HepG2 (cell line): ENCODE results near the gene FRMPD2. TPM values are rescaled to one million over a fixed set of nuclear protein-coding genes. Genes with fewer than 3 reads are reported as not detected.

Experiments used
- ATAC-seq: fragments of 200-7000 bp; cut with Tn5 transposase; 3 replicates; pipeline ENCODE4 v1.9.1; 2020; ENCODE audit warnings: mild to moderate bottlenecking, moderate library complexity
- BruUV-seq: library from RNA; stranded (reverse); fragments of 400-500 nt; replicated peaks from 2 replicates; lab custom pipeline; 2021; lab: Mats Ljungman, UMichigan
- CTCF ChIA-PET: fragments of 300-600 bp; formaldehyde crosslinking; extraction: SDS; loops from one replicate; lab custom pipeline; 2021; ENCODE audit warnings: low total read pairs, inconsistent platforms, low intra/inter-chr PET ratio; lab: Yijun Ruan, JAX
- POLR2A ChIA-PET: fragments of 350-600 bp; sonication (Branson Sonifier 250); formaldehyde crosslinking; loops from one replicate; lab custom pipeline; 2020; ENCODE audit warnings: antibody characterized with exemption, inconsistent platforms; lab: Yijun Ruan, JAX
- DNase-seq: peaks from one replicate; pipeline ENCODE4 v3.0.0-alpha.2; 2015; ENCODE audit warnings: low spot score
- FAIRE-seq: peaks from 3 replicates; lab custom pipeline; 2011; peaks lifted over from hg19 to GRCh38; lab: Jason Lieb, UNC
- H2AFZ ChIP-seq: one replicate; pipeline ENCODE4 v1.6.1; 2011; ENCODE audit warnings: low read length, inconsistent platforms
- H3K27ac ChIP-seq: fragments of 300-600 bp; 3 replicates; pipeline ENCODE4 v1.8.0; 2011; ENCODE audit warnings: mixed run types, mild to moderate bottlenecking, mixed read lengths, low read length, inconsistent platforms; ENCODE audit not compliant: insufficient read depth; ENCODE audit errors: extremely low read length
- H3K27me3 ChIP-seq, 2 experiments: fragments of 200-600 bp in 1 of 2; 2 replicates in 1 of 2; 3 replicates in 1 of 2; pipeline versions ENCODE4 v1.6.0 to v1.8.0; 2011; ENCODE audit warnings: low read length in 2 of 2, mild to moderate bottlenecking in 2 of 2, moderate library complexity in 2 of 2, inconsistent platforms in 1 of 2; ENCODE audit not compliant: insufficient read depth in 2 of 2, control insufficient read depth in 1 of 2
- H3K36me3 ChIP-seq, 2 experiments: fragments of 200-600 bp in 1 of 2; replicated peaks in 1 of 2; 2 replicates in 1 of 2; 3 replicates in 1 of 2; pipeline versions ENCODE4 v1.5.1 to v1.8.0; 2011; ENCODE audit warnings: low read length in 2 of 2, inconsistent platforms in 1 of 2; ENCODE audit not compliant: insufficient read depth in 2 of 2, control insufficient read depth in 1 of 2
- H3K4me1 ChIP-seq: 2 replicates; pipeline ENCODE4 v1.5.1; 2012; ENCODE audit warnings: low read length, inconsistent platforms; ENCODE audit not compliant: insufficient read depth
- H3K4me2 ChIP-seq: 2 replicates; pipeline ENCODE4 v1.6.0; 2011; ENCODE audit warnings: low read depth, low read length, inconsistent platforms
- H3K4me3 ChIP-seq, 3 experiments: fragments of 200-600 bp in 1 of 3; sonication (generic), shearing (Covaris generic) in 1 of 3; replicated peaks in 1 of 3; 2 replicates each; pipeline ENCODE4 v1.5.1; 2011 to 2016; ENCODE audit warnings: low read length in 3 of 3, inconsistent platforms in 2 of 3, low read depth in 2 of 3, mild to moderate bottlenecking in 2 of 3, control low read depth in 1 of 3, mixed read lengths in 1 of 3; ENCODE audit not compliant: insufficient read depth in 1 of 3
- H3K79me2 ChIP-seq: one replicate; pipeline ENCODE4 v1.6.1; 2011; ENCODE audit warnings: low read length, inconsistent platforms; ENCODE audit not compliant: insufficient read depth
- H3K9ac ChIP-seq: 2 replicates; pipeline ENCODE4 v1.6.0; 2011; ENCODE audit warnings: mild to moderate bottlenecking, low read depth, low read length, inconsistent platforms; ENCODE audit not compliant: insufficient read depth
- H3K9me3 ChIP-seq: 2 replicates; pipeline ENCODE4 v1.5.1; 2012; ENCODE audit warnings: mild to moderate bottlenecking, low read length
- H4K20me1 ChIP-seq: 2 replicates; pipeline ENCODE4 v1.6.0; 2011; ENCODE audit warnings: inconsistent platforms, mild to moderate bottlenecking, low read length, moderate library complexity; ENCODE audit not compliant: insufficient read depth
- CBX1 ChIP-seq: IDR thresholded peaks from one replicate; pipeline ENCODE4 v1.6.1; 2016; ENCODE audit warnings: antibody characterized with exemption, low read depth
- MTF2 ChIP-seq: sonication (generic); formaldehyde crosslinking; IDR thresholded peaks from 2 replicates; pipeline ENCODE4 v1.5.0; 2020; ENCODE audit warnings: missing genetic modification reagents, borderline replicate concordance
- SAP130 ChIP-seq: IDR thresholded peaks from 2 replicates; pipeline ENCODE4 v1.6.1; 2016; ENCODE audit warnings: low read depth
- ZNF383 ChIP-seq: sonication (generic); formaldehyde crosslinking; IDR thresholded peaks from 2 replicates; pipeline ENCODE4 v1.4.0; 2020; ENCODE audit warnings: missing genetic modification reagents, mild to moderate bottlenecking, borderline replicate concordance
- ZNF451 ChIP-seq: sonication (generic); formaldehyde crosslinking; IDR thresholded peaks from 2 replicates; pipeline ENCODE4 v1.5.0; 2020; ENCODE audit warnings: mild to moderate bottlenecking, missing genetic modification reagents
- ZSCAN20 ChIP-seq: sonication (generic); formaldehyde crosslinking; IDR thresholded peaks from 2 replicates; pipeline ENCODE4 v1.4.0; 2020; ENCODE audit warnings: missing genetic modification reagents, mild to moderate bottlenecking, borderline replicate concordance
- WGBS: methylation state at CpG from one replicate; pipeline ENCODE4 v1.1.6; 2017; ENCODE audit warnings: low lambda C conversion rate; 5-methylcytosine and 5-hydroxymethylcytosine counted together
- in situ Hi-C: cut with HindIII; loops from 2 replicates; pipeline ENCODE4 v1.10.0; 2017; ENCODE audit warnings: low pct_unique_long_range_greater_than_20kb; ENCODE audit not compliant: extremely low pct_ligation_motif_present
- intact Hi-C: fragments of 100-400 bp; cut with micrococcal nuclease; formaldehyde crosslinking; loops from one replicate; pipeline ENCODE4 v1.10.0; 2022; ENCODE audit not compliant: unreplicated experiment
- polyA plus RNA-seq, 8 experiments: library from polyadenylated mRNA; depleted of rRNA in 3 of 8; stranded (reverse) in 7 of 8; unstranded in 1 of 8; fragments of >200 nt; fragmentation: Illumina TruSeq in 4 of 8; extraction: Trizol in 4 of 8; gene quantifications; 2 replicates each; pipeline versions ENCODE4 v1.2.1 to v1.2.3, GENCODE V29; 2011 to 2016; ENCODE audit warnings: low read depth in 4 of 8, missing spikeins in 1 of 8, mixed read lengths in 1 of 8; ENCODE audit not compliant: insufficient read depth in 1 of 8
- total RNA-seq, 5 experiments: library from RNA; depleted of rRNA; stranded (reverse); fragments of >200 nt; fragmentation: Illumina TruSeq; extraction: Trizol; gene quantifications; 2 replicates each; pipeline ENCODE4 v1.2.3, GENCODE V29; 2016; ENCODE audit warnings: low read depth in 1 of 5
- TF ChIP-seq, protein P1 (sequence below): sonication (generic); formaldehyde crosslinking; IDR thresholded peaks from 2 replicates; pipeline ENCODE4 v1.8.1; 2023; ENCODE audit warnings: mild to moderate bottlenecking, missing genetic modification reagents

FRMPD2 gene
- total and polyA plus RNA-seq, 2 of the 13 experiments (the other 11 are each of a cell fraction or from before 2014, with no cell fraction given): 0.45 to 1.3 TPM

DNA sequence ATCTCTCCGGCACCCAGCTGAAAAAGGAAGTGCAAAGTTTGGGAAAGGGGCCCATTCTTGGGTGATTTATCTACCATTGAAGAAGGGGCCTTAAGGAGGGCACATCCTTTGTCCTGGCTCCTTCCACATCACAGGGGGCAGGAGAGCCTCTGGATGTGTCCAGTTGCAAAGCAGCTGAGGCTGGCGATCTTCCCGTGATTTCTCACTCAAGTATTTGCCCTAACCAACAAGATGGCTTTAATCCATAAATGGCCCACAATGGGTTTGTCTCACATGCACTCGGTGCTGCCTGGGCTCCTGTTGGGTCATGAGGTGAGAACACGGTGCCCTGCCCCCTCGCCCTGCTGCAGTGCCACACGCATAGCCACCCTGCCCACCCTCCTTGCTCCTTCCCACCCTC is 14.2 kb upstream of the FRMPD2 start:
- FAIRE-seq (no peak), ATAC-seq (no peak), DNase-seq (no peak)
- H3K27ac ChIP-seq: no peak overlapping the region
- no peak overlapping the region for H3K9ac ChIP-seq
- in situ Hi-C loops (no loop called here), intact Hi-C loops (loop anchor here (2.0 kb wide), 1 partner anchor 74 kb away; no protein-coding TSS in a partner anchor)
- H3K9me3 ChIP-seq: no peaks in the 10 kb centered on the region
- H3K36me3 ChIP-seq: no peaks in the 10 kb centered on the region
- H3K4me2 ChIP-seq: no peak overlapping the region
- no peak overlapping the region for H2AFZ ChIP-seq
- no TSS peak for BruUV-seq
- no peaks in the 10 kb centered on the region for H3K79me2 ChIP-seq
- H4K20me1 ChIP-seq: no peaks in the 10 kb centered on the region
- H3K27me3 ChIP-seq: 0 out of 5 replicates have a peak, but pooled peaks cover 0 to 5% of the 10 kb centered on the region in 2 experiments
- 50% methylated on average over 5 of the region's 7 CpGs for WGBS
- H3K4me1 ChIP-seq: peaks cover 25% of the 10 kb centered on the region
- POLR2A ChIA-PET: no interaction called here
- no peak for TF ChIP-seq MTF2 (CRISPR knock-in tag)
- TF ChIP-seq ZSCAN20 (CRISPR knock-in tag): no peak
- TF ChIP-seq, protein P1, sequence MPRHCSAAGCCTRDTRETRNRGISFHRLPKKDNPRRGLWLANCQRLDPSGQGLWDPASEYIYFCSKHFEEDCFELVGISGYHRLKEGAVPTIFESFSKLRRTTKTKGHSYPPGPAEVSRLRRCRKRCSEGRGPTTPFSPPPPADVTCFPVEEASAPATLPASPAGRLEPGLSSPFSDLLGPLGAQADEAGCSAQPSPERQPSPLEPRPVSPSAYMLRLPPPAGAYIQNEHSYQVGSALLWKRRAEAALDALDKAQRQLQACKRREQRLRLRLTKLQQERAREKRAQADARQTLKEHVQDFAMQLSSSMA (CRISPR knock-in tag): no peak
- no peak for TF ChIP-seq ZNF451 (CRISPR knock-in tag)
- TF ChIP-seq ZNF383 (CRISPR knock-in tag): no peak
- no peak for TF ChIP-seq SAP130 (CRISPR knock-in tag)
- no peak for TF ChIP-seq CBX1
- CTCF ChIA-PET: interaction anchor here (2.3 kb wide), 1 partner anchor 73 kb away, joined by 9 read pairs; no protein-coding TSS in a partner anchor
- H3K4me3 ChIP-seq: no peak overlapping the region
